H9 (cell line): Measurements from ENCODE around the gene PPP1CA. TPM values are rescaled to one million over a fixed set of nuclear protein-coding genes. Genes with fewer than 3 reads are reported as not detected.
"Not testable (repeated sequence)": the region's sequence is repeated elsewhere in the genome, so short reads cannot be mapped to it uniquely, and the experiment has no call there.

ENCODE experiments used
- DNase-seq: peaks from one replicate; pipeline ENCODE4 v3.0.0-alpha.2; 2017
- H2AFZ ChIP-seq: one replicate; pipeline ENCODE4 v1.6.1; 2013; ENCODE audit warnings: mild to moderate bottlenecking, low read length, control low read depth, moderate library complexity
- H2AK5ac ChIP-seq: 2 replicates; pipeline ENCODE4 v1.6.1; 2013; ENCODE audit warnings: low read length, control low read depth, mixed read lengths; ENCODE audit not compliant: insufficient read length
- H2BK120ac ChIP-seq: one replicate; pipeline ENCODE4 v1.6.1; 2013; ENCODE audit warnings: low read depth, mild to moderate bottlenecking, low read length, control low read depth, inconsistent platforms; ENCODE audit not compliant: poor library complexity, severe bottlenecking
- H2BK12ac ChIP-seq: 2 replicates; pipeline ENCODE4 v1.6.1; 2013; ENCODE audit warnings: low read length, control low read depth, mixed read lengths, low read depth; ENCODE audit not compliant: insufficient read length
- H2BK15ac ChIP-seq: 2 replicates; pipeline ENCODE4 v1.6.1; 2013; ENCODE audit warnings: low read depth, low read length, control low read depth
- H2BK20ac ChIP-seq: one replicate; pipeline ENCODE4 v1.6.1; 2013; ENCODE audit warnings: low read depth, mild to moderate bottlenecking, low read length, control low read depth, inconsistent platforms; ENCODE audit not compliant: poor library complexity, severe bottlenecking
- H2BK5ac ChIP-seq: 2 replicates; pipeline ENCODE4 v1.6.1; 2013; ENCODE audit warnings: low read length, control low read depth, mixed read lengths; ENCODE audit not compliant: insufficient read length
- H3K14ac ChIP-seq: 2 replicates; pipeline ENCODE4 v1.6.1; 2013; ENCODE audit warnings: low read length, control low read depth; ENCODE audit not compliant: insufficient read depth
- H3K18ac ChIP-seq: 2 replicates; pipeline ENCODE4 v1.6.1; 2013; ENCODE audit warnings: low read depth, mild to moderate bottlenecking, mixed read lengths, low read length, control low read depth; ENCODE audit not compliant: insufficient read length
- H3K23ac ChIP-seq: 2 replicates; pipeline ENCODE4 v1.6.1; 2013; ENCODE audit warnings: low read length, control low read depth, mixed read lengths, low read depth; ENCODE audit not compliant: insufficient read length
- H3K23me2 ChIP-seq: 2 replicates; pipeline ENCODE4 v1.6.1; 2013; ENCODE audit warnings: low read depth, mild to moderate bottlenecking, mixed read lengths, low read length, control low read depth; ENCODE audit not compliant: insufficient read length, poor library complexity, severe bottlenecking
- H3K27ac ChIP-seq: 2 replicates; pipeline ENCODE4 v1.5.1; 2013; ENCODE audit warnings: low read length, control low read depth, mixed read lengths, low read depth; ENCODE audit not compliant: insufficient read length
- H3K27me3 ChIP-seq: 2 replicates; pipeline ENCODE4 v1.6.1; 2013; ENCODE audit warnings: low read length, control low read depth, inconsistent platforms; ENCODE audit not compliant: insufficient read depth
- H3K4ac ChIP-seq: 2 replicates; pipeline ENCODE4 v1.6.1; 2013; ENCODE audit warnings: low read depth, mild to moderate bottlenecking, control low read depth, inconsistent platforms, low read length, moderate library complexity
- H3K4me1 ChIP-seq: 2 replicates; pipeline ENCODE4 v1.6.1; 2013; ENCODE audit warnings: low read length, control low read depth, inconsistent platforms; ENCODE audit not compliant: insufficient read depth
- H3K4me2 ChIP-seq: 2 replicates; pipeline ENCODE4 v1.6.1; 2013; ENCODE audit warnings: low read length, control low read depth, mixed read lengths; ENCODE audit not compliant: insufficient read length, insufficient read depth
- H3K56ac ChIP-seq: 2 replicates; pipeline ENCODE4 v1.6.1; 2013; ENCODE audit warnings: low read depth, mild to moderate bottlenecking, mixed read lengths, low read length, control low read depth; ENCODE audit not compliant: insufficient read length
- H3K79me1 ChIP-seq: 2 replicates; pipeline ENCODE4 v1.6.1; 2013; ENCODE audit warnings: low read depth, mild to moderate bottlenecking, moderate library complexity, low read length, control low read depth, inconsistent platforms; ENCODE audit not compliant: insufficient read depth, poor library complexity, severe bottlenecking
- H3K79me2 ChIP-seq: 2 replicates; pipeline ENCODE4 v1.6.1; 2013; ENCODE audit warnings: low read length, control low read depth, inconsistent platforms; ENCODE audit not compliant: insufficient read depth
- H3K9ac ChIP-seq: 2 replicates; pipeline ENCODE4 v1.6.1; 2013; ENCODE audit warnings: low read length, control low read depth, mixed read lengths; ENCODE audit not compliant: insufficient read length; ENCODE audit errors: extremely low read depth
- H3K9me3 ChIP-seq: one replicate; pipeline ENCODE4 v1.6.1; 2013; ENCODE audit warnings: low read depth, low read length, inconsistent platforms; ENCODE audit not compliant: control insufficient read depth
- H3T11ph ChIP-seq: one replicate; pipeline ENCODE4 v1.6.1; 2013; ENCODE audit warnings: mild to moderate bottlenecking, low read length, control low read depth, inconsistent platforms
- H4K20me1 ChIP-seq: one replicate; pipeline ENCODE4 v1.6.1; 2013; ENCODE audit not compliant: control insufficient read depth, insufficient read length, insufficient read depth
- H4K5ac ChIP-seq: 2 replicates; pipeline ENCODE4 v1.6.1; 2013; ENCODE audit warnings: low read depth, mild to moderate bottlenecking, mixed read lengths, low read length, control low read depth; ENCODE audit not compliant: insufficient read length
- H4K8ac ChIP-seq: replicated peaks from 2 replicates; pipeline ENCODE4 v1.6.1; 2013; ENCODE audit warnings: low read length, control low read depth, mixed read lengths, low read depth; ENCODE audit not compliant: insufficient read length
- H4K91ac ChIP-seq: 2 replicates; pipeline ENCODE4 v1.6.1; 2013; ENCODE audit warnings: low read depth, mild to moderate bottlenecking, moderate library complexity, mixed read lengths, low read length, control low read depth; ENCODE audit not compliant: insufficient read length
- H3K27ac Mint-ChIP-seq, 3 experiments: 2 replicates in 2 of 3; 3 replicates in 1 of 3; pipeline ENCODE4 v1.8.0; 2020 to 2021; ENCODE audit warnings: mixed read lengths in 3 of 3, mild to moderate bottlenecking in 1 of 3, moderate library complexity in 1 of 3
- H3K27me3 Mint-ChIP-seq: 2 replicates; pipeline ENCODE4 v1.8.0; 2021; ENCODE audit warnings: low read depth, mild to moderate bottlenecking, moderate library complexity, mixed read lengths
- H3K36me3 Mint-ChIP-seq, 3 experiments: 2 replicates in 2 of 3; 3 replicates in 1 of 3; pipeline ENCODE4 v1.8.0; 2020 to 2021; ENCODE audit warnings: low read depth in 3 of 3, mixed read lengths in 3 of 3; ENCODE audit not compliant: insufficient read depth in 1 of 3
- H3K4me1 Mint-ChIP-seq, 2 experiments: 2 replicates each; pipeline ENCODE4 v1.8.0; 2020; ENCODE audit warnings: mixed read lengths in 2 of 2
- H3K4me3 Mint-ChIP-seq, 2 experiments: 2 replicates in 1 of 2; 3 replicates in 1 of 2; pipeline ENCODE4 v1.8.0; 2020 to 2021; ENCODE audit warnings: mild to moderate bottlenecking in 2 of 2, mixed read lengths in 2 of 2, moderate library complexity in 1 of 2
- H3K9me3 Mint-ChIP-seq, 2 experiments: 2 replicates in 1 of 2; 3 replicates in 1 of 2; pipeline ENCODE4 v1.8.0; 2020; ENCODE audit warnings: mild to moderate bottlenecking in 2 of 2, mixed read lengths in 2 of 2, moderate library complexity in 1 of 2
- WGBS: extraction: QIAGEN DNeasy Blood & Tissue Kit; methylation state at CpG from one replicate; pipeline ENCODE4 v1.1.7; 2013; ENCODE audit warnings: missing lambda C conversion rate, low lambda C conversion rate, mixed read lengths; ENCODE audit not compliant: insufficient read length; ENCODE audit errors: extremely low coverage; 5-methylcytosine and 5-hydroxymethylcytosine counted together
- total RNA-seq: library from RNA; stranded (reverse); gene quantifications from 2 replicates; pipeline ENCODE4 v1.2.1, GENCODE V29; 2021

Gene PPP1CA
- total RNA-seq, 1 experiment from 2014 or later: 205 TPM

DNA sequence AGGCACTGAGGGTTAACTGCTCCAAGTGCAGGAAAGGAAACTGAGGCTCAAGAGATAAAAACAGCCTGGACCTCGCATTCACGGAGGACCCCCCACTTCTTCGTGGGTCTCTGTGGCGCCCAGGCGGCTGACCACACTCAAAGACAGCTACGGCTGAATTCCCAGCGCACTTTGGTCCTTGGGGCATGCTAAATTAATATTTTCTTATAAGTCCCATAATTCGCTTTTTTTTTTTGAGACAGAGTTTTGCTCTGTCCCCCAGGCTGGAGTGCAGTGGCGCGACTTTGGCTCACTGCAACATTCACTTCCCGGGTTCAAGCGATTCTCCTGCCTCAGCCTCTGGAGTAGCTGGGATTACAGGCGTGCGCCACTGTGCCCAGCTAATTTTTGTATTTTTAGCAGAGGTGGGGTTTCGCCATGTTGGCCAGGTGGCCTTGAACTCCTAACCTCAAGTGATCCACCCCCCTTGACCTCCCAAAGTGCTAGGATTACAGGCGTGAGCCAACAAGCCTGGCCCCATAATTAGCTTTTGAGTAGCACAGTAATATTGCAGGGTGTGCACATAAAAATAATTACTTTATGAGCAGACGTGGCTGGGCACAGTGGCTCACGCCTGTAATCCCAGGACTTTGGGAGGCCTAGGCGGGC lies 658 bp upstream of the PPP1CA start:
- not testable (repeated sequence) for H2BK20ac ChIP-seq, H3K79me2 ChIP-seq, H2AK5ac ChIP-seq, H2BK12ac ChIP-seq, H3K56ac ChIP-seq, H3K79me1 ChIP-seq, H2BK120ac ChIP-seq, H3K9ac ChIP-seq, H4K8ac ChIP-seq, H3K27me3 ChIP-seq, H3K27me3 Mint-ChIP-seq, H4K20me1 ChIP-seq, H3K9me3 Mint-ChIP-seq, H3K23ac ChIP-seq, H3K4me1 ChIP-seq, H3K14ac ChIP-seq, H3K23me2 ChIP-seq, DNase-seq, H4K91ac ChIP-seq, H3K27ac Mint-ChIP-seq, H3K4ac ChIP-seq, H4K5ac ChIP-seq, H3K9me3 ChIP-seq, H2BK5ac ChIP-seq, H2BK15ac ChIP-seq, H3T11ph ChIP-seq
- no CpG with 5 or more reads among the region's 19 CpGs for WGBS
- H3K4me3 Mint-ChIP-seq: peak overlapping the region in 1 of 2 experiments; percentile 61; a peak in 3 of 5 replicates
- Histone ChIP-seq H3K27ac (peak overlapping the region; percentile 84), H3K4me2 (peak overlapping the region; percentile 67), H2AFZ (peak overlapping the region; percentile 97), H3K18ac (peak overlapping the region; percentile 32)
- H3K36me3 Mint-ChIP-seq: peaks cover 12 to 29% (median 29%) of the 10 kb centered on the region in 3 experiments
- H3K4me1 Mint-ChIP-seq: peaks cover 12 to 14% of the 10 kb centered on the region in 2 experiments
